HG03045 (cell line): ENCODE results near the gene MRPL42.
"Not testable (repeated sequence)": the region's sequence is repeated elsewhere in the genome, so short reads cannot be mapped to it uniquely, and the experiment has no call there.

Experiments used
- ATAC-seq: cut with Tn5 transposase; IDR thresholded peaks from one replicate; pipeline ENCODE4 v1.9.1; 2021; ENCODE audit warnings: mild to moderate bottlenecking, moderate library complexity; ENCODE audit not compliant: unreplicated experiment

MRPL42 gene

DNA sequence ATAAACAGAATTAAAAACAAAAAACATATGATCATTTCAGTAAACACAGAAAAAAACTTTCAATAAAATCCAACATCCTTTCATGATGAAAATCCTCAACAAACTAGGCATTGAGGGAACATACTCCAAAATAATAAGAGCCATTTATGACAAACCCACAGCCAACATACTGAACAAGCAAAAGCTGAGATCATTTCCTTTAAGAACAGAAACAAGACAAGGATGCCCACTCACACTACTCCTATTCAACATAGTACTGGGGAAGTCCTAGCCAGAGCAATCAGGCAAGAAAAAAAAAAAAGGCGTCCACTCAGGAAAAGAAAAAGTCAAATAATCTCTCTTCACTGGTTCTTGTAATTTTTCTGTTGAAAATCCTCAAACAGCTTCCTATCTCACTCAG lies 30.1 kb downstream of the MRPL42 start:
- no peak for ATAC-seq

DNA sequence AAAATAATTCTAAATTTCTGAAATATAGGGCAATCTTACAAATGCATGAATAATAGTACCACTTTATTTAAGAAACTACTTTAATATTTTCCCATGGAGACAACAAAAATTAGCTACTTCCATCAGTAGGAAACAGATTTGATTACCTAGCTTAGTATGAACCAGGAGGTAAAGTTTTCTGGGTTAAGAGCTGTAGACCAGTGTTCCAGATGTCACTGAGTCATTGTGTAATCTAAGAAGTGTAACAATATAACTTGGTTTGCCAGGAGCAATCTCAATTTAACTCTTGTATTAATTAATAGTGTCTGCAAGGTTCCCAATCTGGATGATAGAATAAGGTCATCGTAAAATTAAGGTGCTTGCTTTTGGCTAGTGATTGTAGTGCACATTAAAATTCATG lies 31.5 kb downstream of the MRPL42 start:
- ATAC-seq = not testable (repeated sequence)

DNA sequence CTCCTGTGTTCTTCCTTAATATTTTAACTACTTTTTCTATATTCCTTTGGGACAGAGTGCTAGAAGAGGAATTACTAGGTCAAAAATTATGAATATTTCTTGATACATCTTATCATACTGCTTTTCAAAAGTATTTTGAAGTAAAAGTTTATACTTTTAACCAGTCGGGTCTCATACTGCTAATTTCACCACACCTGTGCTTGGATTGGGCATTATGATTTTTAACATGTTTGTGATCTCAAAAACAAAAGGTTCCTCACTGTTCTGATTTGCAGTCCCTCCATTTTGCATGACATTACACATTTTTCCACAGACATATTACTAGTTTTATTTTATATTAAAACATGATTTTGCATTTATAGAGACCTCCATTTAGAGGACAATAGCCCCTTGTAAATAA lies 32.9 kb downstream of the MRPL42 start:
- ATAC-seq = no peak

DNA sequence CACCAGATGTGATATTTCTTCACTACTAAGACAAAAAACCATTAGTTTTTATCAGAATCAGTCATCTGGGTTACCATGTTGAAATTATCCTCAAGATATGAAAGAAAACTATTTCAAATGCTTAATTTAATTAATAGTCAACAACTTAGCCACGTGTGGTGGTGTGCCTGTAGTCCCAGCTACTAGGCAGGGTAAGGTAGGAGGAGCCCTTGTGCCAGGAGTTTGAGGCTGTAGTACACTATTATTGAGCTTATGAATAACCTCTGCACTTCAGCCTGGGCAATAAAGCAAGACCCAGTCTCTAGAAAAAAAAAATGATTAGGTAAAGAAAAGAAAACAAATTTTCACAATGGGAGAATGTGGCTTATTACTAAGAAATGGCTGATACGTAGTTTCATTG lies 33.4 kb downstream of the MRPL42 start:
- no peak for ATAC-seq

DNA sequence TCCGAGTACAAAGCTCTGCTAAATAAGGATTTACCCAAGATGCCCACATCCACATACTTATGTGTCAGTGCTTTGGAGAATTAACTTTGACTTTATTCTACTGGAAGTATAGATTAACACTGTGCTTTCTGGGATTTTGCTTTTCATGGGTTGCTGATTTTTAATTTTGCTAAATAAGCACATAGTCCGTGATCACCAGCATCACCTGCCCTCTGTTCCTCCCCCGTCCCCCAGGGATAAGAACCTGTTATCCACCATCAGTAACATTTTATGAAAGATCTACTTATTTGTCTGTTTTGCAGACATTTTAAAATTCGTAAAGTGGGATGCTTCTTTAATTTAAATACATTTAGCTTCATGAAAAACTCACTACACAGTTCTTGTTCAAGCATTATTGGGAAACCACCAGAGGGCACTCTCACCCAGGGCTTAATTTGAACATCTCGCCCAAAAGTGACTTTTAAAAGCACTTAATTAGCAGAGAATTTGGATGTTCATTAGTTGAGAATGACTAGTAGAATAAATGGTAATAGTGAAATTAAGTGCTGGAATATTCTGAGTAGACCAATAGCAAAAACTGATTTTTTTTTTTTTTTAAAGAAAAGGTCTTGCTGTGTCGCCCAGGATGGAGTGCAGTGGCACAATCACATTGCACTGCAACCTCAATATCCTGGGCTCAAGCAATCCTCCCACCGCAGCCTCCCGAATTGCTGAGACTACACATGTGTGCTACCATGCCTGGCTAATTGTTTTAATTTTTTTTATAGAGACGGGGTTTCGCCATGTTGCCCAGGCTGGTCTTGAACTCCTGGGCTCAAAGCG lies 35.7 kb downstream of the MRPL42 start:
- no peak for ATAC-seq

DNA sequence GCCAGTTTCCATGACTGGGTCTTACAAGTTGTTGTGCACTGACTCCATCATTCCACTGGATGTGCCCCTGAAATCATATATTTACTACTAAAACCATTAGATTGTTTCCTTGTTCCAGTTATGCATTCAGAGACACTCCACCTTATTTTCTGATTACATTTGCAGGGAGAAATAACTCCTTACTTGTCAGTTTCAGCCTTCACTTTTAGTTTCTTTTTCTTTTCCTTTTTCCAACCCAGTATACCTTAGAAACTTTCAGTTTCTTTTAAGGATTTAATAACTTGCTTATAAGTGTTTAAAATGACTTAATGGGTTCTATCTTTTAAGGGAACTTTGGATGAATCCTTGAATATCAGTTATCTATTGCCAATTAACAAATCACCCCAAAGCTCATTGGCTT lies 39.9 kb downstream of the MRPL42 start:
- ATAC-seq = no peak

DNA sequence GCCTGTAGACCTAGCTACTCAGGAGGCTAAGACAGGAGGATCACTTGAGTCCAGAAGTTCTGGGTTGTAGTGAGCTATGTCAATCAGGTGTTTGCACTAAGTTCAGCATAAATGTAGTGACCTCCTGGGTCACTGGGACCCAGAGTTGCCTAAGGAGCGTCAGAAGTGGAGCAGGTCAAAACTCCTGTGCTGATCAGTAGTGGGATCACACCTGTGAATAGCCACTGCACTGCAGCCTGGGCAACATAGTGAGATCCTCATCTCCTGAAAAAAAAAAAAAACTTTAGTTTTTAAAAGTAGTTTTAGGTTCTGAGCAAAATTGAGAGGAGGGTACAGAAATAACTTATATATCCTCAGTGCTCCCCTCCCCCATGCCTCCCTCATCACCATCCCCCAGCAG lies 42.2 kb downstream of the MRPL42 start:
- ATAC-seq = no peak

DNA sequence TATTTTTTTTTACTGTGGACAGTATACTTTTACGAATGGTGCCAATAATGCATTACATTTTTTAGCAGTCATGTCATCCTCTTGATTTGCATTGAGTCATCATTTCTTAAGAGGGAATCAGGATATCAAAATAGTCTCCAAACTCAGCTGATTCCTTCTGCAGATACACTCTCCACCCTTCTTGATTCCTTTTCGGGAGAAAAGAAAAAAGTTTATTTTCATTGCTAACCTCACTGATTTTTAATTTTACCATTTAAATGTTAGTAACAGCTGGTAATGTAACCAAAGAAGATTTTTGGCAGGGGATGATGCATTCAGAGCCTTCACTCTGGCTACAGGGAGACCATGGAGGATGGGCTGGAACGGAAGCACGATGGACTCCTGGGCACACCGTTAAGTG lies 47.5 kb downstream of the MRPL42 start:
- ATAC-seq = no peak

DNA sequence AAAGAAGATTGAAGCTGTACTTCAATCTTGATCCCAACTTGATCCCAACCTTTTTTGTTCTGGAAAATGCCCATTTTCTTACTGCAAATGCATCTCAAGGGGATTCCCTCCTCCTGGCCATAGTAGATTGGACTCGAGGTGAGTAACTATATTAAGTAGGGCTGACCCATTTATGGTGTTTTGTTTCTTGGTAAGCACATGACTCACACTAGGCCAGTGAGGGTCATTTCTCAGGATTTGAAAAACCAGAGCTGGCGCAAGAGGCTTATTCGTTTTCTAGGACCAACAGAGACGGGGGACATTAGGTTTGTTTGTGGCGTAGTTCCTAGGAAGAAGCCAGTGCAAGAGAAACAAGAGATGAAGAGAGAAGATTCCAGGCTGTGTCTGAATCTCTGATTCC lies 51.4 kb downstream of the MRPL42 start:
- ATAC-seq = no peak

DNA sequence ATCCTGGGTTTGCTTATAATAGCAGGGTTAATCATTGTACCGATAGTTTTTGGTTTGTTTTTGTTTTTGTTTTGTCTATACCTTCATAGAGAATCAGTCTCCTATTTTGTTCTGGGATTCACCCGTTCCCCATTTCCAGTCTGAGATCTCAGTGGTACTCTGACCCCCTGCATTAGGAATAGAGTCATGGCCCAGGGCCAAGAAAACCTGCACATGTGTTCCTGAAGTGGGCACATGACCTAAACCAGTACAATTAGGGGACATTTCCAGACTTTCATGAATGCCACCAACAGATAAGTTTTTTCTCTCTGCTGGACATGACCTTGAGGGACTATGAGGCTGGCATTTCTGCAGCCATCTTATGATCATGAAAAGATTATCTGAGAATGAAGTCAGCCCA lies 52.5 kb downstream of the MRPL42 start:
- ATAC-seq = no peak

DNA sequence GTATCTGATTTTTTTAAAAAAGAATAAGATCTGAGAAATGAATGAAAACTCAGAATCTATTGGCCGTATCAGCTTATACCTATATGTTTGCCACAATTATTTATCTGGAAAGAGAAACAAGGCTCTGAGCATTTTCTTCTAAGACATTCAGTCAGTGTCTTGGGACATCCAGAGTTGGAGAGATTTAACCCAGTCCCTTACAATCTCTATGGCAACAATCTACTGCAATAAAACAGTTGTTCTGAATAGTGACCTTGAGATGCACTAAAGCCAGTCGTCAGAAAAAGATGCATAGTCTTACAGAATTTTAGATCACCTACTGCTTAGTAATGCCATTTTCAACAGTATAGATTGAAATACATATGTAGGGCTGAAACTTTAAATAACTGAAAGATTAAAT lies 53.1 kb downstream of the MRPL42 start:
- no peak for ATAC-seq

DNA sequence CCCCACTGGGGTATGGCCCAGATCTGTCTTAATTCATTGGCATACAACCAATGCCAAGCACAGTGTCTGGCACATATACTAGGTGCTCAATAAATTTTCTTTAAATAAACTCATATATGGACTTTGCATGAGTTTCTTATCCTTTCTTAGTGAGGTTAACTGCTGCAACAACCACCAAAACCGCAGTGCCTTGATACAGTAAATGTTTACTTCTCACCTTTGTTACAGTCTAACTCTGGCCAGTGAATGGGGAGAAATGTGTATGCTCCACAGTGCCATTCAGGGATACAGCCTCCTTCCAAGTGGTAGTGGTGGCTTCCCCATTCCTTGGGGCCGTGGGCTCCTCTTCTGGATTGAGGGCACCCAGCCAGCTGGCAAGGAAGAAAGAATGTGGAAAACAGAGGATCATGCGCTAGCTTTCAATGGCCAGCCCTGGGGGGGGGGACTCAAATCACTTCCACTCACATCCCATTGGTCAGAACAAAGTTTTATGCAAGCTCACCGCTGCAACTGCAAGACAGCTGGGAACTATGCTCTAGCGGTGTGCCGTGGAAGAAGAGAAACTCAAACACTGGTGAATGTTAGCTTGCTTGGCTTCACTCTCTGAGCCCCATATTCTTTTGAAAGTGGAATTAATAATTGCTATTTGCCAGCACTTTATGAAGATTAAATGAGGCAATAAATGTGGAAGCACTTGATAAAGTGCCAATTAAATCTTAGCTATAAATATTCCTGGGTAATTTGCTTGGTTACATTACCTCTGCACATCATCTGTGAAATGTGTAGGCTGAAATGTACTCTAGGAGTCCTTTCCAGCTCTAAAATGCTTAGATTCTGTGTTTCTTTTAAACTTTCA lies 54.1 kb downstream of the MRPL42 start:
- ATAC-seq = no peak

DNA sequence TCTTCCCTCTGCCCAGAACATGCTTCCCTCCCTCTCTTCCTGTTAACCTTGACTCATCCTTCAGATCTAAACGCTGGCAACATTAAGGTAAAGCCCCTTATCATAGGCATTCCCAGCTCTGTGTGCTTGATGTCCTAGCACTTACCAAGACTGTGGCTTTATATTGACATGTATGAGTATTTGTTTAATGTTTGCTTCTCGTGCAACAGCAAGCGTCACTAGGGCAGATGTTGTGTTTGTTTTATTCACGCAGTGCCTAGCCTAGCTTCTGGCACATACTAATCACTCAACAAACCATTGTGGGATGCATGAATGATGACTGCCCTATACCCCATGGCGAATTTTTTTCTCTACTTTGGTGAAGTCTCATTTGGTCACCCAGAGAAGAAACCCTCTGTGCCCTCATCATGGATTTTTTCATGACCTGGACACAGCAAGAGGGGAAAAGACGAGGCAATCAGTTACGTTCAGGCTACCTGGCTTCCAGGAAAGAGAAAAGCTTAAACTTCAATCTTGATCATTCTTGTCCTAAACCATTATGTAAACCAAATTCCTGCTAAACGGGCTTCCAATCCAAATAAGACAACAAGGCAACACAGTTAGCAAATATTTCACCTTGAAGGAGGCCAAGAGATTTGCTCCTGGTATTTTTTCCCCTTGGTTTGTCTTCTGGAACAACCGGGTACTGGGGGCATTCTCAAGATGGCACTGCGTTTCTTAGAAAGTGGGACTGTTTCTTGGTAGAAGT lies 57.2 kb downstream of the MRPL42 start:
- ATAC-seq = no peak

DNA sequence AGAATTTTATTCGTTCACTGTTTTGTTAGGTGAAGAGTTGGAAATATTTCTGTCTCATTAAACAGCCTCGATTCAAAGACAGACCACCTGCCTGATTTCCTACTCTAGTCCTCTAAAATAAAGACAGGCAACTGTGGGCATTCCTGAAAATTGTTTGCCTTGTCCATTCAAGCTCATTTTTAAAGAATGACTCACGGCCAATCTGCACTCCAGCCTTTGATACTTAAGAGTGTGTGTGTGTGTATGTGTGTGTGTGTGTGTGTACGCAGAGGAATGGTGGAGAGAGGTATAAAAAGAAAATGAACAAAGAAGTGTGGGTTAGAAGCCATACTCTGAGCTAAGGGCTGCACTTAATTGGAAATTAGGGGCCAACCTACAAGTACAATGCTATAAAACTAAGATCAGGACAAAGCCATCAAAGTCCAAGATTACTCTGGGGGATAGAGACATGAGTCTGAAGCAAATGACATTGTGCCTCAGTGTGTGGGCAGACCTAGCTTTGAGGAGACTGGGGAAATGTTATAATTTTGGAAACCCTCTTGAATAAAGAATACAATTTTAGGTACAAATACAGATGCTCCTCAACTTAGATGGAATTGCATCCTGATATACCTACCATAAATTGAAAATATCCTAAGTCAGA lies 59.6 kb downstream of the MRPL42 start:
- no peak for ATAC-seq

DNA sequence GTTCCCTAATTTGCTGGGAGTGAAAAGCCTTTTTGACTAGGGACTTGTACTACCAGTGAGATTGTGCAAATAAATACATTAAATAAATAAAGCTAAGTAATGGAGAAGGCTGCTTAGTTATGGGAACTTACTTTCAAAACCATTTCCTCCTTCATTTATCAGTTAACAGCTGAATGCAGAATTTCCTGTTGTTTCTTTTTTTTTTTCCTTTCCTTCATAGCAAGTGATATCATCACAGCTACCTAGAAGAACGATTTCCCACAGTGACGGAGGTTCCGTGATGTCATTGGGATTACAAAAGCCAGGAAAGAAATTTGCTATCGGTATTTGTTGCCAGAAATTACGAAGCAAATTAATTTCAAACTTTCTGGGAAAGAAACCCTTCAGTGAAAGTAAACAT lies 63.0 kb downstream of the MRPL42 start:
- no peak for ATAC-seq

DNA sequence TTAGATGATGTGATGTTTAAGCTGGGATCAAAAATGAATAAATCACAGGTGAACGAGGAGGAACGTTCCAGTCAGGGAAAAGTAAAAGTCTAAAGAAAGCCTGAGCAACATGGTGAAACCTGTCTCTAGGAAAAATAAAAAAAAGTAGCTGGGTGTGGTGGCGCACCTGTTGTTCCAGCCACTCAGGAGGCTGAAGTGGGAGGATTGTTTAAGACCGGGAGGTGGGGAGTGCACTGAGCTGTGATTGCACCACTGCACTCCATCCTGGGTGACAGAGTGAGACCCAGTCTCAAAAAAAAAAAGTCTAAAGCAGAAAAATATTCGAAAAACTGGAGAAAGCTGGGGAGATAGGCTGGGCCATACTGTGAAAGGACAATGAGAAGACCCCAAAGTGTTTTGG lies 66.0 kb downstream of the MRPL42 start:
- no peak for ATAC-seq

DNA sequence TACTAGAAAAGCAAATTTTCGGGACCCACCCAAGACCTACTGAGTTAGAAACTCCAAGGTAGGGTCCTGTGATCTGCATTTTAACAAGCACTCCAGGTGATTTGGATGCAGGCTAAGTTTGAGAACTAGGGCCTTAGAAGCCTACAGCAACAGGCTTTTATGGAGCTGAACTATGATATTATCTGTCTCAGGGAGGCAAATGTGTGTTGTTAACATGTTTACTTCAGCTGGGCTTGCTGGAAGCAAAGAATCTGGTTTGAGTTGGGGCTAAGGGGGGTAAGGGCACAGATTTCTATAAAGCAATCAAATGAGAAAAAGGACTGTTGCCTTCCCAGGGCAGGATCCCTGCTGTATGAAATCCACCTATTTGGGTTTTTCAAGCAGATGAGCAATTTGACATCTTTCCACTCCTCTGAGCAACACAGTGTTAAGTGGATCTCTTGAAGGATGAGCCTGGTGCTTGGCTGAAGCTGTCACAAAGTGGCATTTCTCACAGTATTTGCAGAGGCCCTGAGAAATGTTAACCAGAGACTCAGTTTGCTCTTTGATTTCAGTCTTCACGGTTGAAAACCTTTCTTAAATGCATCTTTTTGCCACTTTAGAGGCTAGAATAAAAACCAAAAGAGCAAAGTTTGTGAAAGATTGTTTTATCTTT lies 68.9 kb downstream of the MRPL42 start:
- no peak for ATAC-seq

DNA sequence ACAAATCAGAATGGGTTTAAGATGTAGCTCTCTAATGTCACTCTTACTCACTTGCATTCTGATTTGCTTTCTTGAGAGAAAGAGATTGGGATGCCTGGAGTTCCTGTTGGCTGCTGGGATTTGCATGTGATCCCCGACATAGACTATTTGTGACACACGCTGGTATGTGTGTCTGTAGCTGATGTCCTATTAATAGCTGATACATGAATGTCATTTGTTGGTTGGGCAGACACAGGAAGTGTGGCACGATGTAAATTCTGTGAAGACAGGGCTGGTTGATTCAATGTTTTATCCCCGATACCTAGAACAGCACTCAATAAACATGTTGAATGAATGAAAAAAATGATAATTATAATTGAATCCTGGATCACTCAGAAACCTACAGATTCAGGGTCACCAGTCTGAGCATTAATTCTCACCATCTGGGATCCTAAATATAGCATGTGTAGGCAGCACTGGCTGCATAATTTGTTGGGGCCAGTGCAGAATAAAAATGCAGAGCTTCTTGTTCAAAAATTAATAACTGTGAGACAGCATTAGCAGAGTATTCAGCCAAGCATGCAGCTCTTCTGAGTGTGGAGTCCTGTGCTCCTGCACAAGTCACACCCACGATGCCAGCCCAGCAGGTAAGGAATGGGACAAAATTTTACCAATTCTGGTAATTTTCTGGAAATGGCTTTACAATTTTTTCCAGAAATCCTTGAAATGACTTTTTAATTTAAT lies 69.6 kb downstream of the MRPL42 start:
- ATAC-seq = peak; percentile 61

DNA sequence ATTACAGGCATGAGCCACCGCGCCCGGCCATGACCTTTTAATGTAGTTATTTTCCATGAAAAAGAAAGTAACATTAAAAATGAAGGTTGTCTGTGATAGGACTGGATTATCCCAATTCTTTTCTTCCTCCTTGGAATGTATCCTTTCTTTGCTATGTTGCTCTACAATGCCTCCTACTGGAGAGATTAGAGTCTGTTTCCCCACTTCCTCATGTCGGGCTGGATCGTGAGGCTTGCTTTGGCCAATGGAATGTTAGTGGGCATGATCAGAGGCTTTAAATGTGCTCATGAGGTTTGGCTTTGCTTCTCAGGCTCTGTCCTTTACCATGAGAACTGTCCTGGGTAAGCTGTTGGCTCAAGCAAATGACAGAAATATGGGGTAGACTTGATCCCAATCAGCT lies 70.5 kb downstream of the MRPL42 start:
- no peak for ATAC-seq

DNA sequence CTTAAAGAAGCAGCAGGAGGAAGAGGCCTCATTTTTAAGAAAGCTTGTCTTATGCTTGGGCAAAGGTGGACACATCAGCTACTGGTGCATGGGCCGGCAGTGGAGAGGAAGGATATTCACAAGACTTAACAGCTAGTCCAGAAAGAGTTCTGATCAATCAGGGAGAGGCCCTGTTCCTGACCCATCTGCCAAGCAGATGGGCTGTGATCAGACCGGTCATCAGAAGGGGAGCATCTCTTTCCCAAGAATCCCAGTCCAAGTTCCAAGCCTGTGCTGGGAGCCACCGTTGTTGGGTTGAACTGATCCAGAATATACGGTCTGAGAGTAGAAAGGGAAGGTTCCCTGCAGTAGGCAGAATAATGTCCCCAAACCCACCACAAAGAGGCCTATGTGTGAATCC lies 72.5 kb downstream of the MRPL42 start:
- ATAC-seq = no peak
